Panc1 (cell line): ENCODE measurements around the gene ITPR3. TPM values are rescaled to one million over a fixed set of nuclear protein-coding genes. Genes with fewer than 3 reads are reported as not detected.

ENCODE experiments used
- ATAC-seq: fragments of 200-7000 bp; cut with Tn5 transposase; 2 replicates; pipeline ENCODE4 v1.9.1; 2020; ENCODE audit warnings: mild to moderate bottlenecking, moderate library complexity
- BruUV-seq: library from RNA; stranded (reverse); fragments of 400-500 nt; replicated peaks from 2 replicates; lab custom pipeline; 2021; lab: Mats Ljungman, UMichigan
- CTCF ChIA-PET: fragments of 300-600 bp; sonication (Branson Sonifier 250); formaldehyde crosslinking; loops from one replicate; lab custom pipeline; 2022; ENCODE audit warnings: antibody characterized with exemption; lab: Charles Lee
- POLR2A ChIA-PET: fragments of 300-600 bp; sonication (Branson Sonifier 250); formaldehyde crosslinking; loops from one replicate; lab custom pipeline; 2022; ENCODE audit warnings: antibody characterized with exemption; lab: Charles Lee
- DNase-seq: peaks from one replicate; pipeline ENCODE4 v3.0.0-alpha.2; 2010; ENCODE audit warnings: low read depth, low spot score
- H3K27ac ChIP-seq: 2 replicates; pipeline ENCODE4 v1.5.1; 2011; ENCODE audit warnings: mild to moderate bottlenecking, low read length, inconsistent platforms
- H3K27me3 ChIP-seq: fragments of 200-500 bp; sonication (Bioruptor generic); 2 replicates; pipeline ENCODE4 v1.6.0; 2014; ENCODE audit warnings: low read length, inconsistent platforms; ENCODE audit not compliant: control insufficient read depth, insufficient read depth
- H3K36me3 ChIP-seq: fragments of 200-500 bp; sonication (Bioruptor generic); 2 replicates; pipeline ENCODE4 v1.5.1; 2014; ENCODE audit warnings: inconsistent platforms, mild to moderate bottlenecking, low read length, moderate library complexity; ENCODE audit not compliant: control insufficient read depth, insufficient read depth
- H3K4me1 ChIP-seq: 2 replicates; pipeline ENCODE4 v1.5.1; 2011; ENCODE audit warnings: inconsistent platforms, mild to moderate bottlenecking, low read length, moderate library complexity; ENCODE audit not compliant: control insufficient read depth, insufficient read depth
- H3K4me3 ChIP-seq, 2 experiments: 2 replicates each; pipeline ENCODE4 v1.5.1; 2011 to 2012; ENCODE audit warnings: low read depth in 2 of 2, low read length in 2 of 2, mild to moderate bottlenecking in 2 of 2, inconsistent platforms in 1 of 2, moderate library complexity in 1 of 2
- H3K9me3 ChIP-seq: fragments of 200-500 bp; sonication (Bioruptor generic); 2 replicates; pipeline ENCODE4 v1.5.1; 2014; ENCODE audit warnings: low read depth, mild to moderate bottlenecking, inconsistent platforms, low read length, moderate library complexity; ENCODE audit not compliant: control insufficient read depth, insufficient read depth
- POLR2AphosphoS5 ChIP-seq: IDR thresholded peaks from 2 replicates; pipeline ENCODE4 v1.6.1; 2012; ENCODE audit warnings: mild to moderate bottlenecking, low read depth, low read length, moderate library complexity
- REST ChIP-seq, 2 experiments: IDR thresholded peaks; 2 replicates each; pipeline ENCODE4 v1.6.1; 2011 to 2012; ENCODE audit warnings: low read depth in 2 of 2, control low read depth in 1 of 2, low read length in 1 of 2, mild to moderate bottlenecking in 1 of 2, moderate library complexity in 1 of 2; ENCODE audit not compliant: insufficient read depth in 1 of 2
- SIN3A ChIP-seq: IDR thresholded peaks from 2 replicates; pipeline ENCODE4 v1.6.1; 2012; ENCODE audit warnings: low read depth, mild to moderate bottlenecking, low read length, moderate library complexity, borderline replicate concordance; ENCODE audit not compliant: insufficient read depth
- TCF7L2 ChIP-seq: IDR thresholded peaks from 2 replicates; pipeline ENCODE4 v1.6.1; 2011; ENCODE audit warnings: mild to moderate bottlenecking, low read depth, low read length, inconsistent platforms
- in situ Hi-C: cut with HindIII; loops from 2 replicates; pipeline ENCODE4 v1.10.0; 2016; ENCODE audit warnings: low sequenced_read_pairs, low pct_unique_long_range_greater_than_20kb
- intact Hi-C: fragments of 100-400 bp; cut with micrococcal nuclease; formaldehyde crosslinking; loops from one replicate; pipeline ENCODE4 v1.10.0; 2022; ENCODE audit not compliant: unreplicated experiment
- total RNA-seq: library from RNA; stranded (reverse); gene quantifications from one replicate; pipeline ENCODE4 v1.2.1, GENCODE V29; 2021; ENCODE audit not compliant: unreplicated experiment
- TF ChIP-seq, protein P1 (sequence below): fragments of 450-650 bp; IDR thresholded peaks from 2 replicates; pipeline ENCODE4 v1.5.1; 2017; ENCODE audit warnings: mild to moderate bottlenecking

ITPR3 gene
- total RNA-seq, 1 experiment from 2014 or later, result 65.8 TPM

DNA sequence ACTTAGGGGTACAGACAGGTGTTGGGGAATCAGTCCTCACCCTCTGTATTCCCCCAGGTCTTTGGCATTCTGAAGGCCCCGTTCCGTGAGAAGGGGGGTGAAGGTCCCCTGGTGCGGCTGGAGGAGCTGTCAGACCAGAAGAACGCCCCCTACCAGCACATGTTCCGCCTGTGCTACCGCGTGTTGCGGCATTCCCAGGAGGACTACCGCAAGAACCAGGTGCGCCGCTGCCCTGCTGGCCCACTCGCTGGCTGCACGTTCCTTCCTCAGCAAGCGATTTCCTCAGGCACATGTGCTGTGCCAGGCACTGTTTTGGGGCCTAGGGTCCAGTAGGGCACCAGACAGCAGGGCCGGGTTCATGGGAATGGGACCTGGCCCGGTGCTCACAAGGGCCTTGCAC lies 46.0 kb downstream of the ITPR3 start:
- intact Hi-C loops (no loop called here), in situ Hi-C loops (no loop called here)
- ATAC-seq (no peak), DNase-seq (no peak)
- Histone ChIP-seq H3K4me3 (no peak overlapping the region), H3K36me3 (no peaks in the 10 kb centered on the region; the same call in 1 of the 2 replicates), H3K27ac (no peak overlapping the region), H3K4me1 (no peaks in the 10 kb centered on the region), H3K27me3 (no peaks in the 10 kb centered on the region), H3K9me3 (no peaks in the 10 kb centered on the region)
- no peak for TF ChIP-seq TCF7L2
- TF ChIP-seq POLR2AphosphoS5, result no peak
- TF ChIP-seq, protein P1, sequence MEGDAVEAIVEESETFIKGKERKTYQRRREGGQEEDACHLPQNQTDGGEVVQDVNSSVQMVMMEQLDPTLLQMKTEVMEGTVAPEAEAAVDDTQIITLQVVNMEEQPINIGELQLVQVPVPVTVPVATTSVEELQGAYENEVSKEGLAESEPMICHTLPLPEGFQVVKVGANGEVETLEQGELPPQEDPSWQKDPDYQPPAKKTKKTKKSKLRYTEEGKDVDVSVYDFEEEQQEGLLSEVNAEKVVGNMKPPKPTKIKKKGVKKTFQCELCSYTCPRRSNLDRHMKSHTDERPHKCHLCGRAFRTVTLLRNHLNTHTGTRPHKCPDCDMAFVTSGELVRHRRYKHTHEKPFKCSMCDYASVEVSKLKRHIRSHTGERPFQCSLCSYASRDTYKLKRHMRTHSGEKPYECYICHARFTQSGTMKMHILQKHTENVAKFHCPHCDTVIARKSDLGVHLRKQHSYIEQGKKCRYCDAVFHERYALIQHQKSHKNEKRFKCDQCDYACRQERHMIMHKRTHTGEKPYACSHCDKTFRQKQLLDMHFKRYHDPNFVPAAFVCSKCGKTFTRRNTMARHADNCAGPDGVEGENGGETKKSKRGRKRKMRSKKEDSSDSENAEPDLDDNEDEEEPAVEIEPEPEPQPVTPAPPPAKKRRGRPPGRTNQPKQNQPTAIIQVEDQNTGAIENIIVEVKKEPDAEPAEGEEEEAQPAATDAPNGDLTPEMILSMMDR, result no peak
- no peak for TF ChIP-seq REST (IDR thresholded peaks at IDR 0.05; ENCODE audit: insufficient read depth in 1 of 2, low read depth in 2 of 2, low read length in 1 of 2)
- TF ChIP-seq SIN3A, result no peak
- ChIA-PET POLR2A (interaction anchor here (0.7 kb wide), 1 partner anchor 375 kb away, joined by 3 read pairs; no protein-coding TSS in a partner anchor), CTCF (no interaction called here)
- BruUV-seq, result no TSS peak

DNA sequence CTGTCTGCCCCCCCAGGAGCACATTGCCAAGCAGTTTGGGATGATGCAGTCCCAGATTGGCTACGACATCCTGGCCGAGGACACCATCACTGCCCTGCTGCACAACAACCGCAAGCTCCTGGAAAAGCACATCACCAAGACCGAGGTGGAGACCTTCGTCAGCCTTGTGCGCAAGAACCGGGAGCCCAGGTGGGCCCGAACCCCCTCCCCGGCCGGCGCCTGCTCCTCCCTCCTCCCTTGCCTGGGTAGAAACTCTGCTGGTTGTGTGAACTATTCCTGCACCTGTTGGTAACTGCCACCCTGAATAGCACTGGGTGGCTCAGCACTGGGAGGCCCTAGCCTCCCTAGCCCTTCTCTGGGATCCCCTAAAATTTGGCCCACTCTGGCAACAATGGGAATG lies 46.7 kb downstream of the ITPR3 start:
- no TSS peak for BruUV-seq
- ATAC-seq (no peak), DNase-seq (no peak)
- Histone ChIP-seq H3K36me3 (no peaks in the 10 kb centered on the region; the same call in none of the 2 replicates), H3K27me3 (no peaks in the 10 kb centered on the region), H3K4me1 (peaks cover 6% of the 10 kb centered on the region), H3K9me3 (no peaks in the 10 kb centered on the region), H3K27ac (no peak overlapping the region), H3K4me3 (no peak overlapping the region)
- TF ChIP-seq SIN3A (no peak), REST (IDR thresholded peaks at IDR 0.05; ENCODE audit: insufficient read depth in 1 of 2, low read depth in 2 of 2, low read length in 1 of 2) (no peak), TCF7L2 (no peak), POLR2AphosphoS5 (no peak)
- TF ChIP-seq, protein P1, result no peak
- in situ Hi-C loops (no loop called here), intact Hi-C loops (no loop called here)
- ChIA-PET POLR2A (interaction anchor here (0.7 kb wide), 1 partner anchor 375 kb away, joined by 3 read pairs; no protein-coding TSS in a partner anchor), CTCF (no interaction called here)
